ENCODE data around the gene EXOC5.

DNA sequence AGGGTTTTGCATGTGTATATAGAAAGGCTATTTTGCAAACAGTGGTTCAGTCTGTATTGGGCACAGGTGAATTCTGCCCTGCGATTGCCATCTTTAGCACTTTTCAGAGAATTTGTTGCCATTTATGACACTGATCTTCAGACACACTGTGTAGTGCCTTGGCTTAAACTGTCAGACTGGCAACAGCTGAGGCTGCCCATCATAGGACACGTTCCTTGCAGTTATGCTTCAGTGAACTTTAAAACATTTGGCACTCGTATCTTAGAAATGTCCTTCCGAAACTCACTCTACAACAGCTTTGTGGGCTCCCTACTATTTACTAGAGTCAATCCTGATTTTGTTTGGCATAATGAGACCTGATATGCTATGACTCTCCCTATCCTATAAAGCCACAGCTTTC, 29.1 kb upstream of the EXOC5 start:
- TF ChIP-seq POLR2A (IDR thresholded peaks at IDR 0.05): no peak
- TF ChIP-seq CTCF (IDR thresholded peaks at IDR 0.05): no peak

Measured in ovary (tissue), 3 donors.